ENCODE data around the gene ATP5F1E. TPM values are rescaled to one million over a fixed set of nuclear protein-coding genes. Genes with fewer than 3 reads are reported as not detected.

The ATP5F1E gene
- total and polyA plus RNA-seq, 8 donors: 75.5 to 197 (median 169) TPM

GRCh38 chr20:59015812-59016711 lies 16.1 kb downstream of the ATP5F1E start:
- DNase-seq (no peak), ATAC-seq (no peak)
- H3K9me3 ChIP-seq: no peaks in the 10 kb centered on the region
- H3K4me1 ChIP-seq: peaks cover 0 to 14% of the 10 kb centered on the region in 2 donors
- H3K27ac ChIP-seq: no peak overlapping the region
- TF ChIP-seq CTCF (IDR thresholded peaks at IDR 0.05): no peak
- no peak overlapping the region for H3K4me3 ChIP-seq
- H3K27me3 ChIP-seq: no peaks in the 10 kb centered on the region
- H3K36me3 ChIP-seq: peaks cover 0 to 4% of the 10 kb centered on the region in 2 donors
- intact Hi-C loops (cut with DNase I): no loop called here

- Histone ChIP-seq H3K4me3 (no peak overlapping the region), H3K9me3 (no peaks in the 10 kb centered on the region), H3K27ac (no peak overlapping the region), H3K27me3 (no peaks in the 10 kb centered on the region), H3K4me1 (peaks cover 4 to 19% of the 10 kb centered on the region in 2 donors), H3K36me3 (peaks cover 0 to 4% of the 10 kb centered on the region in 2 donors)
- DNase-seq: no peak
- TF ChIP-seq CTCF (IDR thresholded peaks at IDR 0.05): no peak
- ATAC-seq: no peak
- intact Hi-C loops (cut with DNase I): no loop called here
Measured at GRCh38 chr20:59015411-59015810, 16.7 kb downstream of the ATP5F1E start.

- Histone ChIP-seq H3K9me3 (no peaks in the 10 kb centered on the region), H3K27ac (no peak overlapping the region), H3K4me3 (no peak overlapping the region), H3K27me3 (no peaks in the 10 kb centered on the region), H3K4me1 (peaks cover 9 to 25% of the 10 kb centered on the region in 2 donors), H3K36me3 (peaks cover 0 to 4% of the 10 kb centered on the region in 2 donors)
- TF ChIP-seq CTCF (IDR thresholded peaks at IDR 0.05): no peak
- intact Hi-C loops (cut with DNase I): no loop called here
- ATAC-seq: no peak
- DNase-seq: no peak
Measured at GRCh38 chr20:59014680-59015389, 17.3 kb downstream of the ATP5F1E start.

- H3K9me3 ChIP-seq: no peaks in the 10 kb centered on the region
- peaks cover 0 to 4% of the 10 kb centered on the region in 2 donors for H3K36me3 ChIP-seq
- intact Hi-C loops (cut with DNase I): no loop called here
- H3K4me1 ChIP-seq: peaks cover 11 to 33% of the 10 kb centered on the region in 2 donors
- H3K27me3 ChIP-seq: no peaks in the 10 kb centered on the region
- no peak for ATAC-seq
- DNase-seq: no peak
- TF ChIP-seq CTCF (IDR thresholded peaks at IDR 0.05): no peak
- H3K4me3 ChIP-seq: no peak overlapping the region
- H3K27ac ChIP-seq: no peak overlapping the region
Measured at GRCh38 chr20:59013959-59014608, 18.1 kb downstream of the ATP5F1E start.

All from left lung (tissue), 10 donors.